Endothelial cell of umbilical vein (primary cell): ENCODE data around the gene OTOGL. TPM values are rescaled to one million over a fixed set of nuclear protein-coding genes. Genes with fewer than 3 reads are reported as not detected.

Experiments used
- BruUV-seq: library from RNA; stranded (reverse); fragments of 400-500 nt; replicated peaks from 2 replicates; lab custom pipeline; 2021; lab: Mats Ljungman, UMichigan
- CTCF ChIA-PET: fragments of 300-600, 350-600 bp; sonication (Branson Sonifier 250); formaldehyde crosslinking; loops from one replicate; lab custom pipeline; 2021; ENCODE audit warnings: antibody characterized with exemption, inconsistent platforms; lab: Charles Lee
- POLR2A ChIA-PET: fragments of 300-600, 350-600 bp; sonication (Branson Sonifier 250); formaldehyde crosslinking; loops from one replicate; lab custom pipeline; 2021; ENCODE audit warnings: antibody characterized with exemption, inconsistent platforms; lab: Charles Lee
- DNase-seq: peaks from one replicate; pipeline ENCODE4 v3.0.0-alpha.2; 2011; ENCODE audit warnings: low read depth, low spot score
- FAIRE-seq: peaks from 2 replicates; lab custom pipeline; 2011; peaks lifted over from hg19 to GRCh38; lab: Jason Lieb, UNC
- H2AFZ ChIP-seq: 2 replicates; pipeline ENCODE4 v1.6.0; 2012; ENCODE audit warnings: low read depth, low read length, control low read depth, inconsistent platforms
- H3K27ac ChIP-seq: 2 replicates; pipeline ENCODE4 v1.5.1; 2011; ENCODE audit warnings: low read depth, mild to moderate bottlenecking, control low read depth, low read length, moderate library complexity; ENCODE audit not compliant: insufficient read depth
- H3K27me3 ChIP-seq, 2 experiments: 2 replicates each; pipeline versions ENCODE4 v1.6.0 to v1.6.1; 2011; ENCODE audit warnings: low read length in 2 of 2, mixed read lengths in 1 of 2; ENCODE audit not compliant: control insufficient read depth in 2 of 2, insufficient read depth in 2 of 2
- H3K36me3 ChIP-seq, 2 experiments: 2 replicates in 1 of 2; 3 replicates in 1 of 2; pipeline ENCODE4 v1.5.1; 2011; ENCODE audit warnings: low read length in 2 of 2, mild to moderate bottlenecking in 1 of 2, moderate library complexity in 1 of 2; ENCODE audit not compliant: control insufficient read depth in 2 of 2, insufficient read depth in 2 of 2; ENCODE audit errors: extremely low read depth in 1 of 2
- H3K4me1 ChIP-seq: 3 replicates; pipeline ENCODE4 v1.5.1; 2011; ENCODE audit warnings: mild to moderate bottlenecking, low read length; ENCODE audit not compliant: control insufficient read depth, insufficient read depth; ENCODE audit errors: extremely low read depth
- H3K4me2 ChIP-seq: 2 replicates; pipeline ENCODE4 v1.6.1; 2011; ENCODE audit warnings: low read length, control low read depth, mixed read lengths; ENCODE audit not compliant: insufficient read depth
- H3K4me3 ChIP-seq, 3 experiments: fragments of 200-600 bp in 1 of 3; sonication (generic), shearing (Covaris generic) in 1 of 3; replicated peaks in 1 of 3; 2 replicates each; pipeline ENCODE4 v1.5.1; 2011 to 2016; ENCODE audit warnings: control low read depth in 3 of 3, low read length in 3 of 3, mild to moderate bottlenecking in 2 of 3, inconsistent platforms in 1 of 3, low read depth in 1 of 3, moderate library complexity in 1 of 3; ENCODE audit not compliant: insufficient read depth in 1 of 3
- H3K79me2 ChIP-seq: 2 replicates; pipeline ENCODE4 v1.6.0; 2012; ENCODE audit warnings: low read length, inconsistent platforms; ENCODE audit not compliant: control insufficient read depth, insufficient read depth
- H3K9ac ChIP-seq: replicated peaks from 2 replicates; pipeline ENCODE3; 2011; ENCODE audit warnings: low read length, control low read depth; ENCODE audit not compliant: insufficient read depth; ENCODE audit errors: extremely low read depth
- H3K9me1 ChIP-seq: replicated peaks from 3 replicates; pipeline ENCODE4 v1.6.0; 2011; ENCODE audit warnings: mild to moderate bottlenecking, low read length; ENCODE audit not compliant: control insufficient read depth, insufficient read depth; ENCODE audit errors: extremely low read depth
- H3K9me3 ChIP-seq: replicated peaks from 2 replicates; pipeline ENCODE4 v1.5.1; 2012; ENCODE audit warnings: low read length, inconsistent platforms; ENCODE audit not compliant: control insufficient read depth, insufficient read depth
- H4K20me1 ChIP-seq: replicated peaks from 2 replicates; pipeline ENCODE3; 2011; ENCODE audit warnings: mild to moderate bottlenecking, low read length; ENCODE audit not compliant: control insufficient read depth, insufficient read depth; ENCODE audit errors: extremely low read depth
- CTCF ChIP-seq, 2 donors: IDR thresholded peaks; 1 replicate in 1 of 2; 2 replicates in 1 of 2; pipeline ENCODE4 v1.5.1; 2011; ENCODE audit warnings: low read length in 2 of 2, mild to moderate bottlenecking in 2 of 2, moderate library complexity in 2 of 2, control low read depth in 1 of 2, inconsistent platforms in 1 of 2, low read depth in 1 of 2; ENCODE audit not compliant: insufficient read depth in 1 of 2; ENCODE audit errors: extremely low read depth in 1 of 2
- EZH2 ChIP-seq: IDR thresholded peaks from 2 replicates; pipeline ENCODE4 v1.6.1; 2012; ENCODE audit warnings: borderline replicate concordance, low read depth, mild to moderate bottlenecking, moderate library complexity, low read length, inconsistent platforms; ENCODE audit not compliant: severe bottlenecking
- FOS ChIP-seq: IDR thresholded peaks from 2 replicates; pipeline ENCODE4 v1.6.1; 2011; ENCODE audit warnings: mild to moderate bottlenecking, low read length, moderate library complexity, borderline replicate concordance; ENCODE audit not compliant: insufficient read depth
- GATA2 ChIP-seq: IDR thresholded peaks from 2 replicates; pipeline ENCODE4 v1.7.0; 2011; ENCODE audit warnings: low read depth, mild to moderate bottlenecking, moderate library complexity, mixed read lengths, low read length; ENCODE audit not compliant: insufficient read length, insufficient read depth
- JUN ChIP-seq: IDR thresholded peaks from 2 replicates; pipeline ENCODE4 v1.6.1; 2011; ENCODE audit warnings: borderline replicate concordance, low read depth; ENCODE audit not compliant: insufficient read length, insufficient read depth
- MAX ChIP-seq: IDR thresholded peaks from 2 replicates; pipeline ENCODE4 v1.6.1; 2011; ENCODE audit not compliant: insufficient read depth, insufficient read length
- MYC ChIP-seq: IDR thresholded peaks from one replicate; pipeline ENCODE4 v1.6.1; 2011; ENCODE audit warnings: mild to moderate bottlenecking, low read depth, low read length
- POLR2A ChIP-seq: IDR thresholded peaks from 2 replicates; pipeline ENCODE4 v1.6.1; 2012; ENCODE audit warnings: low read depth, mild to moderate bottlenecking, control low read depth, low read length
- POLR2AphosphoS5 ChIP-seq: IDR thresholded peaks from 2 replicates; pipeline ENCODE4 v1.6.1; 2012; ENCODE audit warnings: low read depth, mild to moderate bottlenecking, control low read depth, low read length, moderate library complexity; ENCODE audit not compliant: insufficient read depth
- dilution Hi-C: fragments of 300-500 bp; cut with MboI; formaldehyde crosslinking; loops from one replicate; pipeline ENCODE4 v1.15.0; 2019; ENCODE audit warnings: low sequenced_read_pairs; ENCODE audit not compliant: extremely low pct_ligation_motif_present
- intact Hi-C: fragments of 100-400 bp; cut with micrococcal nuclease; formaldehyde crosslinking; loops from one replicate; pipeline ENCODE4 v1.10.0; 2022
- polyA plus RNA-seq, 4 experiments: library from polyadenylated mRNA; depleted of rRNA in 3 of 4; stranded (reverse) in 3 of 4; unstranded in 1 of 4; fragments of >200 nt; gene quantifications; 2 replicates each; pipeline versions ENCODE4 v1.2.1 to v1.2.3, GENCODE V29; 2011 to 2012; ENCODE audit warnings: missing spikeins in 1 of 4
- total RNA-seq: library from RNA; stranded (reverse); gene quantifications from 2 replicates; pipeline ENCODE4 v1.2.3, GENCODE V29; 2021

OTOGL gene
- total and polyA plus RNA-seq, 2 donors (not counting 3 experiments of a cell fraction or from before 2014, with no cell fraction given): 1.4 to 2.0 TPM

GRCh38 chr12:80374615-80375014, 275.3 kb downstream of the OTOGL start:
- DNase-seq (no peak), FAIRE-seq (no peak)
- ChIA-PET CTCF (interaction anchor here (1.0 kb wide), 1 partner anchor 179 kb away, joined by 3 read pairs; no protein-coding TSS in a partner anchor), POLR2A (no interaction called here)
- intact Hi-C loops (no loop called here), dilution Hi-C loops (no loop called here)
- Histone ChIP-seq H3K4me1 (no peaks in the 10 kb centered on the region), H3K9me3 (no peaks in the 10 kb centered on the region), H3K9me1 (no peaks in the 10 kb centered on the region), H3K79me2 (no peaks in the 10 kb centered on the region), H3K27ac (no peak overlapping the region), H3K27me3 (no peaks in the 10 kb centered on the region), H4K20me1 (no peaks in the 10 kb centered on the region), H3K36me3 (no peaks in the 10 kb centered on the region), H3K4me2 (no peak overlapping the region), H3K9ac (no peak overlapping the region), H2AFZ (no peak overlapping the region), H3K4me3 (no peak overlapping the region)
- BruUV-seq: no TSS peak
- TF ChIP-seq POLR2A: no peak
- TF ChIP-seq POLR2AphosphoS5: no peak
- no peak for TF ChIP-seq GATA2
- no peak for TF ChIP-seq MAX
- TF ChIP-seq FOS: no peak
- no peak for TF ChIP-seq EZH2
- no peak for TF ChIP-seq JUN
- no peak for TF ChIP-seq CTCF (IDR thresholded peaks at IDR 0.05; ENCODE audit: extremely low read depth in 1 of 2, insufficient read depth in 1 of 2, low read depth in 1 of 2, low read length in 2 of 2)
- no peak for TF ChIP-seq MYC
